HG02840 (cell line): ENCODE results near the gene PRKAA1.
"Not testable (repeated sequence)": the region's sequence is repeated elsewhere in the genome, so short reads cannot be mapped to it uniquely, and the experiment has no call there.

Experiments
- ATAC-seq: cut with Tn5 transposase; IDR thresholded peaks from one replicate; pipeline ENCODE4 v1.9.1; 2021; ENCODE audit warnings: mild to moderate bottlenecking, moderate library complexity, moderate number of reproducible peaks; ENCODE audit not compliant: unreplicated experiment, low FRiP score

PRKAA1 gene

GRCh38 chr5:40826489-40827187 lies 28.5 kb upstream of the PRKAA1 start:
- no peak for ATAC-seq

GRCh38 chr5:40825461-40826043 lies 27.4 kb upstream of the PRKAA1 start:
- not testable (repeated sequence) for ATAC-seq

- ATAC-seq, result no peak
Measured at GRCh38 chr5:40823459-40823858, 25.3 kb upstream of the PRKAA1 start.

- no peak for ATAC-seq
Measured at GRCh38 chr5:40813698-40814281, 15.6 kb upstream of the PRKAA1 start.

- no peak for ATAC-seq
Measured at GRCh38 chr5:40812125-40812524, 14.0 kb upstream of the PRKAA1 start.

GRCh38 chr5:40801771-40802562 lies 3.8 kb upstream of the PRKAA1 start:
- no peak for ATAC-seq

GRCh38 chr5:40799258-40799657 lies 1.1 kb upstream of the PRKAA1 start:
- no peak for ATAC-seq

- no peak for ATAC-seq
Measured at GRCh38 chr5:40798801-40799210, 632 bp upstream of the PRKAA1 start.

- ATAC-seq, result peak; percentile 53
Measured at GRCh38 chr5:40797273-40798011, 732 bp downstream of the PRKAA1 start.

- no peak for ATAC-seq
Measured at GRCh38 chr5:40796487-40796889, 1.7 kb downstream of the PRKAA1 start.

GRCh38 chr5:40794877-40795276 lies 3.3 kb downstream of the PRKAA1 start:
- not testable (repeated sequence) for ATAC-seq

GRCh38 chr5:40794340-40794739 lies 3.8 kb downstream of the PRKAA1 start:
- not testable (repeated sequence) for ATAC-seq

- not testable (repeated sequence) for ATAC-seq
Measured at GRCh38 chr5:40792691-40793090, 5.5 kb downstream of the PRKAA1 start.

GRCh38 chr5:40791715-40792139 lies 6.4 kb downstream of the PRKAA1 start:
- no peak for ATAC-seq

GRCh38 chr5:40790947-40791593 lies 7.1 kb downstream of the PRKAA1 start:
- no peak for ATAC-seq

- ATAC-seq, result not testable (repeated sequence)
Measured at GRCh38 chr5:40788941-40789340, 9.2 kb downstream of the PRKAA1 start.

- no peak for ATAC-seq
Measured at GRCh38 chr5:40787986-40788385, 10.2 kb downstream of the PRKAA1 start.

GRCh38 chr5:40786664-40787063 lies 11.5 kb downstream of the PRKAA1 start:
- ATAC-seq, result not testable (repeated sequence)

GRCh38 chr5:40784916-40785315 lies 13.3 kb downstream of the PRKAA1 start:
- no peak for ATAC-seq
